Chondrocyte (in vitro differentiated cells): ENCODE measurements around the gene OTUD1. TPM values are rescaled to one million over a fixed set of nuclear protein-coding genes. Genes with fewer than 3 reads are reported as not detected.

Experiments
- DNase-seq: peaks from one replicate; pipeline ENCODE4 v3.0.0; 2021; ENCODE audit warnings: mixed read lengths, low spot score
- H3K27ac Mint-ChIP-seq: one replicate; pipeline ENCODE4 v1.8.0; 2021; ENCODE audit warnings: mild to moderate bottlenecking, moderate library complexity, mixed read lengths; ENCODE audit not compliant: unreplicated experiment
- H3K27me3 Mint-ChIP-seq: 2 replicates; pipeline ENCODE4 v1.8.0; 2021; ENCODE audit warnings: low read depth, mixed read lengths
- H3K36me3 Mint-ChIP-seq: 2 replicates; pipeline ENCODE4 v1.8.0; 2021; ENCODE audit warnings: low read depth, mixed read lengths
- H3K4me1 Mint-ChIP-seq: 2 replicates; pipeline ENCODE4 v1.8.0; 2021; ENCODE audit warnings: low read depth, mild to moderate bottlenecking, mixed read lengths
- H3K4me3 Mint-ChIP-seq: one replicate; pipeline ENCODE4 v1.8.0; 2021; ENCODE audit warnings: mild to moderate bottlenecking, moderate library complexity, mixed read lengths; ENCODE audit not compliant: unreplicated experiment
- H3K9me3 Mint-ChIP-seq: 2 replicates; pipeline ENCODE4 v1.8.0; 2021; ENCODE audit warnings: low read depth, mixed read lengths
- total RNA-seq: library from RNA; stranded (reverse); gene quantifications from 3 replicates; pipeline ENCODE4 v1.2.1, GENCODE V29; 2021
- TF ChIP-seq, protein P1 (sequence below): fragments of 200-600 bp; sonication (generic); IDR thresholded peaks from 2 replicates; pipeline ENCODE4 v1.5.0; 2021; ENCODE audit warnings: antibody characterized with exemption, mild to moderate bottlenecking, moderate library complexity

Gene OTUD1
- total RNA-seq, 1 donor from 2014 or later = 11.3 TPM

DNA sequence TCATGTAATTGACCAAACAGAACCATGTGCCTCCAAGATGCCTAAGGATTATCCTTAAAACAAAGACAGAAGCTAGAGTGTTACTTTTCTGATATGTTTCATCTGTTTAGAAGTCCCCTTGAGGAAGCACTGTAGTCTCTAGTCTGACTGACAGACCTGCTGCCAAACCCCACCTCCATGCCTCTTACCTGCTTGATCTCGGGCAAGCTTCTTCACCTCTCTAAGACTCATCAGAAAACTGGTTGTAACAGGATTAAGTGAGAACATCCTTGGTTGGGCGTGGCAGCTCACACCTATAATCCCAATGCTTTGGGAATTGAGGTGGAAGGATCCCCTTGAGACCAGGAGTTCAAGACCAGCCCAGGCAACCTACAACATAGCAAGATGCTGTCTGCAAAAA, 42.2 kb upstream of the OTUD1 start:
- TF ChIP-seq, protein P1, sequence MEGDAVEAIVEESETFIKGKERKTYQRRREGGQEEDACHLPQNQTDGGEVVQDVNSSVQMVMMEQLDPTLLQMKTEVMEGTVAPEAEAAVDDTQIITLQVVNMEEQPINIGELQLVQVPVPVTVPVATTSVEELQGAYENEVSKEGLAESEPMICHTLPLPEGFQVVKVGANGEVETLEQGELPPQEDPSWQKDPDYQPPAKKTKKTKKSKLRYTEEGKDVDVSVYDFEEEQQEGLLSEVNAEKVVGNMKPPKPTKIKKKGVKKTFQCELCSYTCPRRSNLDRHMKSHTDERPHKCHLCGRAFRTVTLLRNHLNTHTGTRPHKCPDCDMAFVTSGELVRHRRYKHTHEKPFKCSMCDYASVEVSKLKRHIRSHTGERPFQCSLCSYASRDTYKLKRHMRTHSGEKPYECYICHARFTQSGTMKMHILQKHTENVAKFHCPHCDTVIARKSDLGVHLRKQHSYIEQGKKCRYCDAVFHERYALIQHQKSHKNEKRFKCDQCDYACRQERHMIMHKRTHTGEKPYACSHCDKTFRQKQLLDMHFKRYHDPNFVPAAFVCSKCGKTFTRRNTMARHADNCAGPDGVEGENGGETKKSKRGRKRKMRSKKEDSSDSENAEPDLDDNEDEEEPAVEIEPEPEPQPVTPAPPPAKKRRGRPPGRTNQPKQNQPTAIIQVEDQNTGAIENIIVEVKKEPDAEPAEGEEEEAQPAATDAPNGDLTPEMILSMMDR = no peak
- no peak overlapping the region for H3K4me3 Mint-ChIP-seq
- H3K36me3 Mint-ChIP-seq = no peaks in the 10 kb centered on the region
- DNase-seq = no peak
- H3K4me1 Mint-ChIP-seq = no peaks in the 10 kb centered on the region
- peaks cover 8% of the 10 kb centered on the region for H3K27me3 Mint-ChIP-seq
- H3K27ac Mint-ChIP-seq = no peak overlapping the region
- no peaks in the 10 kb centered on the region for H3K9me3 Mint-ChIP-seq

GRCh38 chr10:23399701-23400144, 39.2 kb upstream of the OTUD1 start:
- no peaks in the 10 kb centered on the region for H3K9me3 Mint-ChIP-seq
- H3K27me3 Mint-ChIP-seq = peaks cover 8% of the 10 kb centered on the region
- no peaks in the 10 kb centered on the region for H3K4me1 Mint-ChIP-seq
- no peak for DNase-seq
- H3K36me3 Mint-ChIP-seq = no peaks in the 10 kb centered on the region
- H3K4me3 Mint-ChIP-seq = no peak overlapping the region
- TF ChIP-seq, protein P1 = no peak
- H3K27ac Mint-ChIP-seq = peak overlapping the region; percentile 67

GRCh38 chr10:23402856-23403255, 36.0 kb upstream of the OTUD1 start:
- no peak for DNase-seq
- H3K27me3 Mint-ChIP-seq = peaks cover 8% of the 10 kb centered on the region
- H3K4me1 Mint-ChIP-seq = no peaks in the 10 kb centered on the region
- TF ChIP-seq, protein P1 = no peak
- no peak overlapping the region for H3K27ac Mint-ChIP-seq
- no peaks in the 10 kb centered on the region for H3K36me3 Mint-ChIP-seq
- H3K9me3 Mint-ChIP-seq = no peaks in the 10 kb centered on the region
- no peak overlapping the region for H3K4me3 Mint-ChIP-seq

- H3K27ac Mint-ChIP-seq = no peak overlapping the region
- no peaks in the 10 kb centered on the region for H3K36me3 Mint-ChIP-seq
- H3K4me1 Mint-ChIP-seq = no peaks in the 10 kb centered on the region
- TF ChIP-seq, protein P1 = no peak
- DNase-seq = no peak
- peaks cover 8% of the 10 kb centered on the region for H3K27me3 Mint-ChIP-seq
- no peak overlapping the region for H3K4me3 Mint-ChIP-seq
- H3K9me3 Mint-ChIP-seq = no peaks in the 10 kb centered on the region
Measured at GRCh38 chr10:23403278-23403677, 35.6 kb upstream of the OTUD1 start.

DNA sequence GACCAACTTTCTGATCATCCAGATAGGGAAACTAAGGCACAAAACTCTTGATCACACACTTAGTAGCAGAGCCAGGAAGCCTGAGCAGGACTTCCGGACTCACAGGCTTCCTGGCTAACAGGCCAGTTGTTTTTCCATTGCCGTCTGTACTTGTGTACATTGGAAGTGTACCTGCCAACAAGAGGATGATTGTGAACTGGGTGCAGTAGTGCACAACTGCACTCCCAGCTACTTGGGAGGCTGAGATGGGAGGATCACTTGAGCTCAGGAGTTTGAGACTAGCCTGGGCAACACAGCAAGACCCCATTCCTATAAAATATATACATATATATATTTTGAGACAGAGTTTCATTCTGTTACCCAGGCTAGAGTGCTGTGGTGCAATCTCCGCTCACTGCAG, 35.2 kb upstream of the OTUD1 start:
- H3K36me3 Mint-ChIP-seq = no peaks in the 10 kb centered on the region
- no peak overlapping the region for H3K27ac Mint-ChIP-seq
- no peak overlapping the region for H3K4me3 Mint-ChIP-seq
- H3K4me1 Mint-ChIP-seq = no peaks in the 10 kb centered on the region
- H3K27me3 Mint-ChIP-seq = peaks cover 8% of the 10 kb centered on the region
- DNase-seq = no peak
- TF ChIP-seq, protein P1 = no peak
- H3K9me3 Mint-ChIP-seq = no peaks in the 10 kb centered on the region
